GM18951 (cell line): ENCODE results near the gene SLC25A46.
"Not testable (repeated sequence)": the region's sequence is repeated elsewhere in the genome, so short reads cannot be mapped to it uniquely, and the experiment has no call there.

Experiments
- POLR2A ChIP-seq: IDR thresholded peaks from 4 replicates; pipeline ENCODE4 v1.6.1; 2011; ENCODE audit warnings: mild to moderate bottlenecking; ENCODE audit not compliant: insufficient read length, insufficient read depth; ENCODE audit errors: extremely low read depth
- in situ Hi-C: fragments of 300-500 bp; cut with MboI; formaldehyde crosslinking; loops from one replicate; pipeline ENCODE4 v1.12.0; 2022; ENCODE audit warnings: low sequenced_read_pairs, mixed read lengths, inconsistent platforms; ENCODE audit not compliant: unreplicated experiment

Gene SLC25A46

GRCh38 chr5:110738812-110739651, at the start of gene SLC25A46:
SLC25A46 (plus strand) TSS chr5:110739007; CDS start chr5:110739120, 113 bp downstream.
- in situ Hi-C loops = no loop called here
- TF ChIP-seq POLR2A = peak; percentile 95

- in situ Hi-C loops = not testable (repeated sequence)
These were observed 48.2 kb upstream of the SLC25A46 start for GRCh38 chr5:110690587-110690986.

GRCh38 chr5:110692669-110693068, 46.1 kb upstream of the SLC25A46 start:
- in situ Hi-C loops = not testable (repeated sequence)

GRCh38 chr5:110702300-110702699, 36.5 kb upstream of the SLC25A46 start:
- in situ Hi-C loops = no loop called here
- no peak for TF ChIP-seq POLR2A

GRCh38 chr5:110702704-110703103, 36.1 kb upstream of the SLC25A46 start:
- in situ Hi-C loops = no loop called here
- TF ChIP-seq POLR2A = no peak

- no peak for TF ChIP-seq POLR2A
- in situ Hi-C loops = no loop called here
These were observed 35.3 kb upstream of the SLC25A46 start for GRCh38 chr5:110703481-110703880.

GRCh38 chr5:110705349-110705748, 33.5 kb upstream of the SLC25A46 start:
- no peak for TF ChIP-seq POLR2A
- in situ Hi-C loops = no loop called here

GRCh38 chr5:110707260-110707844, 31.5 kb upstream of the SLC25A46 start:
- in situ Hi-C loops = no loop called here
- TF ChIP-seq POLR2A = no peak

GRCh38 chr5:110716247-110717245, 22.3 kb upstream of the SLC25A46 start:
- in situ Hi-C loops = no loop called here
- TF ChIP-seq POLR2A = no peak

- in situ Hi-C loops = no loop called here
- no peak for TF ChIP-seq POLR2A
These were observed 20.5 kb upstream of the SLC25A46 start for GRCh38 chr5:110718311-110718710.

GRCh38 chr5:110726249-110727024, 12.4 kb upstream of the SLC25A46 start, which contains the start of gene TMEM232:
TMEM232 (minus strand) TSS chr5:110726671; CDS start chr5:110667352, 59,319 bp downstream.
- TF ChIP-seq POLR2A = no peak
- in situ Hi-C loops = no loop called here

GRCh38 chr5:110727025-110727314, 11.8 kb upstream of the SLC25A46 start:
- TF ChIP-seq POLR2A = no peak
- in situ Hi-C loops = no loop called here

- in situ Hi-C loops = not testable (repeated sequence)
These were observed 7.3 kb upstream of the SLC25A46 start for GRCh38 chr5:110731499-110731898.
